ENCODE measurements around the gene COL6A5. TPM values are rescaled to one million over a fixed set of nuclear protein-coding genes. Genes with fewer than 3 reads are reported as not detected.

Gene COL6A5
- total RNA-seq, 1 donor from 2014 or later, result 4.5 TPM

DNA sequence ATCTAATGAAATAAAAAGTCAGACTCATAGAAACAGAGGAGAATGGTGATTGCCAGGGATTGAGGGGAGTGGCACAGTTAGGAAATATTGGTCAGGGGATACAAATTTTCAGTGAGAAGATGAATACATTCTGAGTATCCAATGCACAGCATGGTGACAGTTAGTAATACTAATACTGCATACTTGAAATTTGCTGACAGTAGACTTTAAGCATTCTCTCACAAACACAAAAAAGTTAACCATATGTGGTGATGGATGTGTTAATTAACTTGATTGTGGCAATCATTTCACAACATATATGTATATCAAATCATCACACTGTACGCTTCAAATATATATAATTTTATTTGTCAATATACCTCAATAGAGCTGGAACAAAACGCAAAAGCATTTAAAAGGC, 162.3 kb downstream of the COL6A5 start:
- H3K4me3 ChIP-seq, result no peak overlapping the region
- TF ChIP-seq, protein P1, sequence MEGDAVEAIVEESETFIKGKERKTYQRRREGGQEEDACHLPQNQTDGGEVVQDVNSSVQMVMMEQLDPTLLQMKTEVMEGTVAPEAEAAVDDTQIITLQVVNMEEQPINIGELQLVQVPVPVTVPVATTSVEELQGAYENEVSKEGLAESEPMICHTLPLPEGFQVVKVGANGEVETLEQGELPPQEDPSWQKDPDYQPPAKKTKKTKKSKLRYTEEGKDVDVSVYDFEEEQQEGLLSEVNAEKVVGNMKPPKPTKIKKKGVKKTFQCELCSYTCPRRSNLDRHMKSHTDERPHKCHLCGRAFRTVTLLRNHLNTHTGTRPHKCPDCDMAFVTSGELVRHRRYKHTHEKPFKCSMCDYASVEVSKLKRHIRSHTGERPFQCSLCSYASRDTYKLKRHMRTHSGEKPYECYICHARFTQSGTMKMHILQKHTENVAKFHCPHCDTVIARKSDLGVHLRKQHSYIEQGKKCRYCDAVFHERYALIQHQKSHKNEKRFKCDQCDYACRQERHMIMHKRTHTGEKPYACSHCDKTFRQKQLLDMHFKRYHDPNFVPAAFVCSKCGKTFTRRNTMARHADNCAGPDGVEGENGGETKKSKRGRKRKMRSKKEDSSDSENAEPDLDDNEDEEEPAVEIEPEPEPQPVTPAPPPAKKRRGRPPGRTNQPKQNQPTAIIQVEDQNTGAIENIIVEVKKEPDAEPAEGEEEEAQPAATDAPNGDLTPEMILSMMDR (IDR thresholded peaks at IDR 0.05), result no peak

DNA sequence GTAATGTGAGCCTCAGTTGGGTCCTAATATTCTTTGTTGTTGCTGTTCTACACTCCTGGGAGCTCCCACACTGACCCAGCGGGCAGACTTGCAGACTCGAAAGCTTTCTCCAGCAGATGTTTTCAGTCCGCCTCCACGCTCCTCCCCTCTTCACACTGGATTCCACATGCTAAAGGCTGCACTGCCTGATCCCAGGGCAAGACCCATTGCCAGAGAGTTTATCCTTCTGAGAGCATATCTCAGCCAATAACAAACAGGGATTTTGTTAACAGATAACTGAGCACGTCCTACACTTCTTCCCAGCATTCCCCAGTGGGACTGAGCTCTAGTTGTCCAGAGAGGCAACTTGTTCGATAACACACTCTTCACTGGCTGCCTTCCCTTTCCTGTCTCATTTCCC, 163.5 kb downstream of the COL6A5 start:
- Histone ChIP-seq H3K4me1 (no peaks in the 10 kb centered on the region), H3K36me3 (no peaks in the 10 kb centered on the region), H3K9me3 (no peaks in the 10 kb centered on the region), H3K27ac (no peak overlapping the region), H3K27me3 (ENCODE audit: low read depth) (no peaks in the 10 kb centered on the region), H3K4me3 (no peak overlapping the region)
- ATAC-seq (no peak), DNase-seq (no peak)
- intact Hi-C loops (cut with DNase I), result no loop called here
- TF ChIP-seq, protein P1 (IDR thresholded peaks at IDR 0.05), result no peak

More for the DNA sequence above, 162.3 kb downstream of the COL6A5 start:
- DNase-seq, result no peak
- Histone ChIP-seq H3K36me3 (no peaks in the 10 kb centered on the region), H3K4me1 (no peaks in the 10 kb centered on the region), H3K27me3 (ENCODE audit: low read depth) (no peaks in the 10 kb centered on the region), H3K27ac (no peak overlapping the region), H3K9me3 (no peaks in the 10 kb centered on the region)
- intact Hi-C loops (cut with DNase I), result no loop called here
- ATAC-seq, result no peak

DNA sequence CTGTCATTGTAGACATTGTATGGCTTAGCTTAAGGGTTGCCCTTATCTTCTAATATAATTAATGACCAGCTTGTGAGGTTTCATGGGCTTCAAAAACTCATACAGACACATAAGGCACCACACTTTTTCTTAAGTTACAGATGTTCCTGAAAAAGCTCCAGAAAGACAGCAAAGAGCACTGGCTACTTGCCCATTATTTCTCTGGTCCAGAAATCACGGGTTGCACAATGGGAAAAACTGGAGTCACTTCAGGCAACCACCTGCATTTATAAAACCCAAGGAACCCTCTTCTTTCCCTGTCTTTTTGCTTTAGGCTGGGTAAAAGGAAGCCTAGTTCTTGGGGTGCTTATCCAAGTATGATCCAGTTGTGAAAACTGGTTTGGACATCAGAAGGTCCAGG, 169.2 kb downstream of the COL6A5 start:
- DNase-seq (no peak), ATAC-seq (no peak)
- Histone ChIP-seq H3K27ac (no peak overlapping the region), H3K4me1 (no peaks in the 10 kb centered on the region), H3K27me3 (ENCODE audit: low read depth) (peaks cover 24% of the 10 kb centered on the region), H3K4me3 (no peak overlapping the region), H3K36me3 (no peaks in the 10 kb centered on the region), H3K9me3 (no peaks in the 10 kb centered on the region)
- intact Hi-C loops (cut with DNase I), result no loop called here
- TF ChIP-seq, protein P1 (IDR thresholded peaks at IDR 0.05), result no peak

GRCh38 chr3:130515755-130516154, 170.3 kb downstream of the COL6A5 start:
- ATAC-seq (no peak), DNase-seq (no peak)
- TF ChIP-seq, protein P1 (IDR thresholded peaks at IDR 0.05), result no peak
- Histone ChIP-seq H3K27me3 (ENCODE audit: low read depth) (peaks cover 24% of the 10 kb centered on the region), H3K9me3 (no peaks in the 10 kb centered on the region), H3K36me3 (no peaks in the 10 kb centered on the region), H3K4me3 (no peak overlapping the region), H3K27ac (no peak overlapping the region), H3K4me1 (no peaks in the 10 kb centered on the region)
- intact Hi-C loops (cut with DNase I), result no loop called here

GRCh38 chr3:130516645-130517512, 171.4 kb downstream of the COL6A5 start, which contains the start of gene COL6A6:
COL6A6 (plus strand) TSS chr3:130517177; CDS start chr3:130560365, 43,188 bp downstream.
- Histone ChIP-seq H3K4me3 (peak within 1 kb of the TSS; percentile 49), H3K9me3 (no peaks in the 10 kb centered on the region), H3K4me1 (no peaks in the 10 kb centered on the region), H3K27me3 (ENCODE audit: low read depth) (peaks cover 24% of the 10 kb centered on the region), H3K27ac (peak within 1 kb of the TSS; percentile 44), H3K36me3 (no peaks in the 10 kb centered on the region)
- TF ChIP-seq, protein P1 (IDR thresholded peaks at IDR 0.05), result no peak
- DNase-seq (no peak), ATAC-seq (peak; percentile 42 to 47)
- intact Hi-C loops (cut with DNase I), result no loop called here
